ENCODE data around the gene P3H4.

Gene P3H4

DNA sequence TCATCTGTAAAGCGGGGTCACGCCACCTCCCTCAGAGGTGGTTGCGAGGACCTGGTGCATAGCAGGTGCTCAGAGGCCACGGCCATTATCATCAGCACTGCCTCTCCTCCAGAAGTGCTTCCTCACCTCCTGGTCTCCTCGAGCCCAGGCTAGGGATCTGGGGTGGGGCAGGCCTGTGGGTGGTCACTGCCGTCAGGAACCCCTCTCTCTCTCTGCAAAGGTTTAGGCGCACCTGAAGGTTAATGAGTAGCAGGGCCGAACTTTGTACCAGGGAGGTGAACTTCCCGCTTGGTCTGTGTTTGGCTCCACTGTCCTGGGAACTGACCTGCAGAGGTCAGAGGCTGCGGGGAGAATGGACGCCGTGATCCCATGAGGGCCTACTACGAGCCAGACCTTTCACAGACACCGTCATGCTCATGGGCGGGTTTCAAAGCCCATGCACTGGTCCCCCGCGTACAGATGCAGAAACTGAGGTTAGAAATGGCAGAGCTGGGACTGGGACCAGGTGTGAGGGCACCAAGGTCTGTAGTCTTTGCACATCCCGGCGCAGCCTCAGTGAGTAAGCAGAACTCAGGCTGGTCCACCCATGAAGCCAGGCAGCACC, 39.1 kb downstream of the P3H4 start:
- TF ChIP-seq, protein P1, sequence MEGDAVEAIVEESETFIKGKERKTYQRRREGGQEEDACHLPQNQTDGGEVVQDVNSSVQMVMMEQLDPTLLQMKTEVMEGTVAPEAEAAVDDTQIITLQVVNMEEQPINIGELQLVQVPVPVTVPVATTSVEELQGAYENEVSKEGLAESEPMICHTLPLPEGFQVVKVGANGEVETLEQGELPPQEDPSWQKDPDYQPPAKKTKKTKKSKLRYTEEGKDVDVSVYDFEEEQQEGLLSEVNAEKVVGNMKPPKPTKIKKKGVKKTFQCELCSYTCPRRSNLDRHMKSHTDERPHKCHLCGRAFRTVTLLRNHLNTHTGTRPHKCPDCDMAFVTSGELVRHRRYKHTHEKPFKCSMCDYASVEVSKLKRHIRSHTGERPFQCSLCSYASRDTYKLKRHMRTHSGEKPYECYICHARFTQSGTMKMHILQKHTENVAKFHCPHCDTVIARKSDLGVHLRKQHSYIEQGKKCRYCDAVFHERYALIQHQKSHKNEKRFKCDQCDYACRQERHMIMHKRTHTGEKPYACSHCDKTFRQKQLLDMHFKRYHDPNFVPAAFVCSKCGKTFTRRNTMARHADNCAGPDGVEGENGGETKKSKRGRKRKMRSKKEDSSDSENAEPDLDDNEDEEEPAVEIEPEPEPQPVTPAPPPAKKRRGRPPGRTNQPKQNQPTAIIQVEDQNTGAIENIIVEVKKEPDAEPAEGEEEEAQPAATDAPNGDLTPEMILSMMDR (IDR thresholded peaks at IDR 0.05; ENCODE audit: borderline replicate concordance, control extremely low read depth, extremely low read depth, insufficient read depth, missing control alignments) = no peak
- DNase-seq (ENCODE audit: low spot score) = no peak
- in situ Hi-C loops (cut with MboI; ENCODE audit: low sequenced_read_pairs, unreplicated experiment) = no loop called here

GRCh38 chr17:41772218-41772585, 39.5 kb downstream of the P3H4 start:
- TF ChIP-seq, protein P1 (IDR thresholded peaks at IDR 0.05; ENCODE audit: borderline replicate concordance, control extremely low read depth, extremely low read depth, insufficient read depth, missing control alignments) = no peak
- DNase-seq (ENCODE audit: low spot score) = no peak
- in situ Hi-C loops (cut with MboI; ENCODE audit: low sequenced_read_pairs, unreplicated experiment) = no loop called here

DNA sequence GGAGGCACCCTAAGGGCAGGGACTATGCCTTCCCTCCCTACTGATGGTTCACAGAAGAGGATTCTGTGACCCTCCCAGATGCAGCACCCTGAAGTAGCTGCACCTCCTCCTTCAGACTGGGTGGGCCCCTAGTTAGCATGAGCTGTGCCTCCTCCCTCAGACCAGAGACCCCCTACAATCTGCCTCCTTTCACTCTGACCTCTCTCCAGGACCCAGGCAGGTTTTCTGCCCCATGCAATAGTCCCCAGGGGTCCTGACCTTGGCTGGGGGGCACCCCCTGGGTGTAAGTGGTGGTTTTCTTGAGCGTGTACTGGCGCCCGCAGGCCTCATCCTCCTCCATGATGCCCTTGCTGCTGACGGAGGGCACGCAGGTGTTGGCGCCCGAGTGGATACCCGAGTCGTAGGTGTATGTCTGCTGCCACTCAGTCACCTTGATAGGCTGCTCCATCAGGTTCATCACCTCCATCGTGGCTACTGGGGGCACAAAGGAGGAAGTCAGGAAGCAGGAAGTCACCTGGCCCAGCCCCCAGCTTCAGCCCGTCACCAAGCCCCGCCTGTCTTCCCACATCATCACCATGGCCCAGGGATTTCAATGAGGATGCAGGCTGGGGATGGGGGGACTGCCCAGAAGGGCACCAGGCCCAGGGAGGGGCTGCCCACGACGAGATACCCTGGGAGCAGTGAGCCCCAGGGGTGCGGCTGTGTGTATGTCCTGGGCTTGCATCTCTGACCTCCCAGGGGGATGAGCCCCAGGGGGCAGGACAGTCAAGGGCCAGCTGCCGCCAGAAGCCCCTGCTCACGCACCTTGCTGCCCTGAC, 40.2 kb downstream of the P3H4 start:
- in situ Hi-C loops (cut with MboI; ENCODE audit: low sequenced_read_pairs, unreplicated experiment) = no loop called here
- DNase-seq (ENCODE audit: low spot score) = no peak
- TF ChIP-seq, protein P1 (IDR thresholded peaks at IDR 0.05; ENCODE audit: borderline replicate concordance, control extremely low read depth, extremely low read depth, insufficient read depth, missing control alignments) = no peak

DNA sequence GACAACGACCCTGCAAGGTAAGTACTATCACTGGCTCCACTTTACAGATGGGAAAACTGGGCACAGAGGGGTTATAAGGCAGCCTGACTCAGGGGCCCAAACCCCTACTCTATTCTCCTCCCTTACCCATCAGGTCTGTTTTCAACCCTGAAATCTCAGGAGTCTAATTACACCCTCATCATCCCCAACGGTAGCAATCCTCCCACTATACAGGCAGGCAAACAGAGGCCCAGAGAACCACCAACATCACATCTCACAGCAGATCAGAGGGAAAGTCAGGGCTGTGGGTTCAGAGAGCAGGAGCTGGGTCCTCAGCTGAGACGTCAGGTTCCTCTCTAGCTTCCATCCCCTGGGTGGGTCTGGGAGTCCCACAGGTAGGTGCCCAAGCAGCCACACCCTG, 41.8 kb downstream of the P3H4 start:
- TF ChIP-seq, protein P1 (IDR thresholded peaks at IDR 0.05; ENCODE audit: borderline replicate concordance, control extremely low read depth, extremely low read depth, insufficient read depth, missing control alignments) = no peak
- in situ Hi-C loops (cut with MboI; ENCODE audit: low sequenced_read_pairs, unreplicated experiment) = no loop called here
- no peak for DNase-seq (ENCODE audit: low spot score)

DNA sequence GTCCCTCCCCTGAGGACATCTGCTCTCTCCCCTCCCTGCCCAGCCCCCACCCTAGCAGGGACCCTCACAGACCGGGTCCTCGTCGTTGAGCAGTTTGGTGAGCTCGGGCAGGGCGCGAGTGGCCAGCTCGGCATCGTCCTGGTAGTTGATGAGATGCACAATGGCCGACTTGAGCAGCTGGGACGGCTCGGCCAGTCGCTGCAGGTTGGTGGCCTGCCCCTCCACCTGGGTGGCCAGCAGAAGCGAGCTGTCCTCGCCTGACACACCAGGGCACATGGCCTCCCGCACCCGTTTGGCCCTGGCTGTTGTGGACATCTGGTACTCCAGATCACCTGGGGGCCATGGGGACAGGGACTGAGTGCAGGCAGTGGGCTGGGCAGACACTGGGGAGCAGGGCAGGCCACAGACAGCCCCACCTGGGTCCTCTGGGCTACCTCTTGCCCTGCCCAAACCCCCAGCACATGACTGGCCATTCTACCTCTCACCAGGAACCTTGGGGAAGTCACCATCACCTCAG, 42.3 kb downstream of the P3H4 start:
- TF ChIP-seq, protein P1 (IDR thresholded peaks at IDR 0.05; ENCODE audit: borderline replicate concordance, control extremely low read depth, extremely low read depth, insufficient read depth, missing control alignments) = no peak
- DNase-seq (ENCODE audit: low spot score) = no peak

DNA sequence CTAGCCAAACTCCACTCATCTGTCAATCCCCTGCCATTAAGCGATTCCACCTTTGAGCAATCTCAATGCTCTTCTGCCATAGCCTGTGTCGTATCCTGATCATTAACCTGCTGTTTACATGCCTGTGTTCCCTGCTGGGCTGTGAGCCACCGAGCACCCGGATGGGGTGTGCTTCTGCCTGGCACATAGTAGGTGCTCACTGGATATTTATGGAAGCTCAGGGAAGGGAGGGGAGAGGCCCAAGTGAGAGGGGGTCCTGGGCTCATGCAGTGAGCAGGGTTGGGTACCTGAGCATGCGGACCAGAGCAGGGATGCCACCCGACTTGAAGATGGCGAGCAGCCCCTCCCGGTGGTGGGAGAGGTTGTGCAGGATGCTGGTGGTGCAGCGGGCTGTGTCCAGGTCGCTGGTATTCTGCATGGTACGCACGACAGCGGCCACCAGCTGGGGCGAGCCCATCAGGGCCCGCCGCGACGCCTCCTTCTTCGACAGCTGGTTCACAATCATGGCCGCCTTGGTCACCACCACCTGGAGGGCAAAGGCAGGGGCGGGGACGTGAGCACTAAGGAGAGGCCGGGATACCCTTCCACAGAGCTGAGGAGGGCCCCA, 43.0 kb downstream of the P3H4 start:
- no peak for DNase-seq (ENCODE audit: low spot score)
- TF ChIP-seq, protein P1 (IDR thresholded peaks at IDR 0.05; ENCODE audit: borderline replicate concordance, control extremely low read depth, extremely low read depth, insufficient read depth, missing control alignments) = no peak
- in situ Hi-C loops (cut with MboI; ENCODE audit: low sequenced_read_pairs, unreplicated experiment) = no loop called here

More for the DNA sequence above, 42.3 kb downstream of the P3H4 start:
- in situ Hi-C loops (cut with MboI; ENCODE audit: low sequenced_read_pairs, unreplicated experiment) = no loop called here

Data from GM13976 (cell line).